HG03066 (cell line): ENCODE data around the gene MMGT1.

Experiments
- ATAC-seq: cut with Tn5 transposase; IDR thresholded peaks from one replicate; pipeline ENCODE4 v1.9.1; 2021; ENCODE audit warnings: low read depth; ENCODE audit not compliant: unreplicated experiment

MMGT1 gene

GRCh38 chrX:135973548-135974278 lies at the start of gene MMGT1:
MMGT1 (minus strand) TSS chrX:135973988; CDS start chrX:135973675, 313 bp downstream.
- peak; percentile 81 for ATAC-seq

GRCh38 chrX:136021903-136022302 lies 48.1 kb upstream of the MMGT1 start:
- peak; percentile 55 for ATAC-seq

GRCh38 chrX:136021160-136021559 lies 47.4 kb upstream of the MMGT1 start:
- peak; percentile 80 for ATAC-seq

- ATAC-seq: no peak
Observed at GRCh38 chrX:136019226-136019625, 45.4 kb upstream of the MMGT1 start.

GRCh38 chrX:136016881-136017280 lies 43.1 kb upstream of the MMGT1 start:
- no peak for ATAC-seq

- ATAC-seq: no peak
Observed at GRCh38 chrX:136015016-136015415, 41.2 kb upstream of the MMGT1 start.

GRCh38 chrX:135988245-135988644 lies 14.5 kb upstream of the MMGT1 start:
- ATAC-seq: no peak

- no peak for ATAC-seq
Observed at GRCh38 chrX:135985973-135986310, 12.2 kb upstream of the MMGT1 start.

- peak; percentile 88 for ATAC-seq
Observed at GRCh38 chrX:135985157-135985972, 11.6 kb upstream of the MMGT1 start, which contains the start of gene SLC9A6. SLC9A6 (plus strand) TSS chrX:135985435; CDS start chrX:135985659, 224 bp downstream.

GRCh38 chrX:135984791-135985156 lies 11.0 kb upstream of the MMGT1 start:
- ATAC-seq: peak; percentile 9

- ATAC-seq: no peak
Observed at GRCh38 chrX:135984256-135984655, 10.5 kb upstream of the MMGT1 start.

GRCh38 chrX:135982860-135983259 lies 9.1 kb upstream of the MMGT1 start:
- no peak for ATAC-seq

GRCh38 chrX:135981668-135982067 lies 7.9 kb upstream of the MMGT1 start:
- ATAC-seq: no peak

- no peak for ATAC-seq
Observed at GRCh38 chrX:135981010-135981409, 7.2 kb upstream of the MMGT1 start.

- ATAC-seq: no peak
Observed at GRCh38 chrX:135977611-135978010, 3.8 kb upstream of the MMGT1 start.

- ATAC-seq: no peak
Observed at GRCh38 chrX:135975421-135975820, 1.6 kb upstream of the MMGT1 start.

- no peak for ATAC-seq
Observed at GRCh38 chrX:135974279-135974856, 580 bp upstream of the MMGT1 start.

- peak; percentile 24 for ATAC-seq
Observed at GRCh38 chrX:135973025-135973547, 702 bp downstream of the MMGT1 start.

- ATAC-seq: no peak
Observed at GRCh38 chrX:135951291-135951690, 22.5 kb downstream of the MMGT1 start.

- no peak for ATAC-seq
Observed at GRCh38 chrX:135944486-135944885, 29.3 kb downstream of the MMGT1 start.
